Transverse colon (tissue), 4 donors: ENCODE results near the gene MT1H.

Source experiments
- CTCF ChIP-seq, 5 experiments: fragments of 200-600 bp in 3 of 5; fragments of 450-650 bp in 2 of 5; sonication (generic) in 3 of 5; IDR thresholded peaks; 1 replicate in 2 of 5; 2 replicates in 3 of 5; pipeline ENCODE4 v1.5.1; 2016 to 2017; ENCODE audit warnings: antibody characterized with exemption in 5 of 5, inconsistent platforms in 3 of 5, mild to moderate bottlenecking in 2 of 5, moderate library complexity in 1 of 5
- POLR2A ChIP-seq: fragments of 450-650 bp; IDR thresholded peaks from one replicate; pipeline ENCODE4 v1.6.1; 2016; ENCODE audit warnings: antibody characterized with exemption, mild to moderate bottlenecking, moderate library complexity
- POLR2AphosphoS5 ChIP-seq, 3 donors: sonication (generic); formaldehyde crosslinking; IDR thresholded peaks; one replicate each; pipeline ENCODE4 v1.6.1; 2016; ENCODE audit warnings: antibody characterized with exemption in 3 of 3

DNA sequence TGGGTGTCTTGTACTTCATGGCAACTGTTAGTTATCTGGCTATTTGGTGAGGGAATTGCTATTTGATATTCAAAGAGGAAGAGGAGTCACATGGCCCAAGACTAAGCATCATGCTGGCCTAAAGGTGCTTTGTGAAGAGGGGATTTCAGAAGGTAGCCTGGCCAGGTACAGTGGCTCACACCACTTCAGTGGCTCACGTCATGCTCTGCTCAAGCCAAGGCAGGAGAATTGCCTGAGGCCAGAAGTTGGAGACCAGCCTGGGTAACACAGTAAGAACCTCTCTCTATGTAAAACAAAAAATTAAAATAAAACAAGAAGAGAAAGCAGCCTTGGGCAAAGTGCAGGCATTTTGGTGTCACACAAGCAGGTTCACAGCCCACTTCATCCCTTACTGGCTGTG is 24.3 kb upstream of the MT1H start:
- TF ChIP-seq CTCF (IDR thresholded peaks at IDR 0.05) (no peak), POLR2A (no peak), POLR2AphosphoS5 (IDR thresholded peaks at IDR 0.05) (no peak)
